H1 (cell line): ENCODE measurements around the gene FRMD4B. TPM values are rescaled to one million over a fixed set of nuclear protein-coding genes. Genes with fewer than 3 reads are reported as not detected.

Experiments used
- CTCF ChIA-PET: fragments of 300-600 bp; sonication (Branson Sonifier 250); formaldehyde crosslinking; loops from one replicate; lab custom pipeline; 2021; ENCODE audit not compliant: partially characterized antibody; lab: Charles Lee
- POLR2A ChIA-PET: fragments of 300-600 bp; sonication (Branson Sonifier 250); formaldehyde crosslinking; loops from one replicate; lab custom pipeline; 2021; ENCODE audit warnings: inconsistent platforms; ENCODE audit not compliant: partially characterized antibody; lab: Charles Lee
- DNase-seq, 2 experiments: peaks; one replicate each; pipeline versions ENCODE4 v3.0.0 to v3.0.0-alpha.2; 2010 to 2022; ENCODE audit warnings: low spot score in 2 of 2, low read depth in 1 of 2, mixed read lengths in 1 of 2
- FAIRE-seq: peaks from 2 replicates; lab custom pipeline; 2011; peaks lifted over from hg19 to GRCh38; lab: Jason Lieb, UNC
- H2AFZ ChIP-seq: 2 replicates; pipeline ENCODE4 v1.8.1; 2012; ENCODE audit warnings: low read length, inconsistent platforms
- H2AK5ac ChIP-seq: 2 replicates; pipeline ENCODE4 v1.6.1; 2013; ENCODE audit warnings: low read depth, low read length
- H2BK120ac ChIP-seq: replicated peaks from 2 replicates; pipeline ENCODE3; 2013; ENCODE audit warnings: low read depth, low read length, inconsistent platforms
- H2BK12ac ChIP-seq: 2 replicates; pipeline ENCODE4 v1.6.1; 2013; ENCODE audit warnings: low read depth, low read length
- H2BK15ac ChIP-seq: 2 replicates; pipeline ENCODE4 v1.6.1; 2013; ENCODE audit warnings: low read length
- H2BK20ac ChIP-seq: 2 replicates; pipeline ENCODE4 v1.6.1; 2013; ENCODE audit warnings: low read length
- H2BK5ac ChIP-seq: 2 replicates; pipeline ENCODE4 v1.6.1; 2013; ENCODE audit warnings: low read depth, low read length
- H3K14ac ChIP-seq: 2 replicates; pipeline ENCODE4 v1.6.1; 2013; ENCODE audit warnings: inconsistent platforms; ENCODE audit not compliant: insufficient read length
- H3K18ac ChIP-seq: 2 replicates; pipeline ENCODE4 v1.6.1; 2013; ENCODE audit warnings: low read length; ENCODE audit errors: extremely low read depth
- H3K23ac ChIP-seq: 2 replicates; pipeline ENCODE4 v1.6.1; 2013; ENCODE audit warnings: inconsistent platforms; ENCODE audit not compliant: insufficient read length
- H3K23me2 ChIP-seq: 2 replicates; pipeline ENCODE4 v1.6.1; 2013; ENCODE audit warnings: low read depth, low read length
- H3K27ac ChIP-seq: 2 replicates; pipeline ENCODE4 v1.6.1; 2011; ENCODE audit warnings: low read depth, low read length, inconsistent platforms
- H3K27me3 ChIP-seq, 4 experiments: replicated peaks in 1 of 4; 1 replicate in 1 of 4; 2 replicates in 3 of 4; pipeline versions ENCODE4 v1.6.1 to v1.8.1; 2011 to 2013; ENCODE audit warnings: low read length in 3 of 4, mild to moderate bottlenecking in 3 of 4, inconsistent platforms in 2 of 4, mixed read lengths in 2 of 4, moderate library complexity in 1 of 4; ENCODE audit not compliant: control insufficient read depth in 3 of 4, insufficient read depth in 3 of 4; ENCODE audit errors: extremely low read depth in 1 of 4
- H3K36me3 ChIP-seq, 4 experiments: 2 replicates each; pipeline versions ENCODE4 v1.6.1 to v1.8.1; 2011 to 2013; ENCODE audit warnings: mild to moderate bottlenecking in 4 of 4, low read length in 3 of 4, moderate library complexity in 2 of 4, control low read depth in 1 of 4, inconsistent platforms in 1 of 4; ENCODE audit not compliant: insufficient read depth in 4 of 4, control insufficient read depth in 2 of 4
- H3K4ac ChIP-seq: replicated peaks from 2 replicates; pipeline ENCODE3; 2013; ENCODE audit warnings: low read length, low read depth, mixed read lengths, inconsistent platforms; ENCODE audit not compliant: insufficient read length
- H3K4me1 ChIP-seq, 4 experiments: replicated peaks in 1 of 4; 1 replicate in 1 of 4; 2 replicates in 3 of 4; pipeline versions ENCODE4 v1.6.1 to v1.8.1; 2011 to 2013; ENCODE audit warnings: low read length in 3 of 4, inconsistent platforms in 2 of 4, mixed read lengths in 1 of 4; ENCODE audit not compliant: insufficient read depth in 4 of 4, control insufficient read depth in 3 of 4
- H3K4me2 ChIP-seq, 2 experiments: 2 replicates each; pipeline versions ENCODE4 v1.6.1 to v1.8.1; 2011 to 2013; ENCODE audit warnings: low read depth in 2 of 2, low read length in 2 of 2, control low read depth in 1 of 2, inconsistent platforms in 1 of 2, mild to moderate bottlenecking in 1 of 2; ENCODE audit not compliant: insufficient read depth in 1 of 2
- H3K4me3 ChIP-seq, 4 experiments: fragments of 200-600, 300-600 bp in 1 of 4; sonication (generic), shearing (Covaris generic), sonication (Bioruptor Twin) in 1 of 4; 2 replicates each; pipeline versions ENCODE4 v1.5.1 to v1.8.1; 2011 to 2016; ENCODE audit warnings: low read length in 4 of 4, low read depth in 3 of 4, control low read depth in 2 of 4, inconsistent platforms in 2 of 4, mild to moderate bottlenecking in 2 of 4, mixed read lengths in 1 of 4, moderate library complexity in 1 of 4; ENCODE audit not compliant: insufficient read depth in 2 of 4; ENCODE audit errors: extremely low read depth in 1 of 4
- H3K56ac ChIP-seq: replicated peaks from 2 replicates; pipeline ENCODE3; 2013; ENCODE audit warnings: low read depth, mild to moderate bottlenecking, mixed read lengths, low read length, inconsistent platforms; ENCODE audit not compliant: insufficient read length
- H3K79me1 ChIP-seq: 2 replicates; pipeline ENCODE4 v1.6.1; 2013; ENCODE audit warnings: low read depth, low read length, control low read depth
- H3K79me2 ChIP-seq, 2 experiments: 2 replicates each; pipeline versions ENCODE4 v1.6.1 to v1.8.1; 2012 to 2013; ENCODE audit warnings: low read length in 2 of 2, mild to moderate bottlenecking in 2 of 2, inconsistent platforms in 1 of 2; ENCODE audit not compliant: insufficient read depth in 2 of 2, control insufficient read depth in 1 of 2
- H3K9ac ChIP-seq, 4 experiments: replicated peaks in 1 of 4; 1 replicate in 1 of 4; 2 replicates in 3 of 4; pipeline versions ENCODE4 v1.6.1 to v1.8.1; 2011 to 2013; ENCODE audit warnings: low read depth in 3 of 4, low read length in 3 of 4, control low read depth in 2 of 4, mild to moderate bottlenecking in 2 of 4, moderate library complexity in 2 of 4, inconsistent platforms in 1 of 4; ENCODE audit errors: extremely low read depth in 1 of 4
- H3K9me3 ChIP-seq, 2 experiments: 2 replicates each; pipeline versions ENCODE4 v1.6.1 to v1.8.1; 2012 to 2013; ENCODE audit warnings: mild to moderate bottlenecking in 2 of 2, moderate library complexity in 2 of 2, control low read depth in 1 of 2, inconsistent platforms in 1 of 2, low read depth in 1 of 2, low read length in 1 of 2, mixed read lengths in 1 of 2; ENCODE audit not compliant: insufficient read depth in 2 of 2
- H4K20me1 ChIP-seq, 2 experiments: replicated peaks in 1 of 2; 2 replicates each; pipeline versions ENCODE3 to v1.8.1; 2011 to 2013; ENCODE audit warnings: inconsistent platforms in 2 of 2, low read length in 2 of 2, mild to moderate bottlenecking in 1 of 2; ENCODE audit not compliant: insufficient read depth in 2 of 2, control insufficient read depth in 1 of 2
- H4K5ac ChIP-seq: 2 replicates; pipeline ENCODE4 v1.6.1; 2013; ENCODE audit warnings: low read length, low read depth, mixed read lengths, inconsistent platforms; ENCODE audit not compliant: insufficient read length
- H4K8ac ChIP-seq: 2 replicates; pipeline ENCODE4 v1.8.0; 2013; ENCODE audit warnings: mild to moderate bottlenecking, moderate library complexity, low read length, inconsistent platforms; ENCODE audit not compliant: insufficient read depth; ENCODE audit errors: extremely low read depth
- H4K91ac ChIP-seq: replicated peaks from 2 replicates; pipeline ENCODE3; 2013; ENCODE audit warnings: low read length, mixed read lengths, inconsistent platforms; ENCODE audit not compliant: insufficient read length
- ATF3 ChIP-seq: IDR thresholded peaks from 2 replicates; pipeline ENCODE4 v1.6.1; 2011; ENCODE audit warnings: low read depth, mild to moderate bottlenecking, low read length; ENCODE audit not compliant: insufficient read depth
- BACH1 ChIP-seq: IDR thresholded peaks from 2 replicates; pipeline ENCODE4 v1.6.1; 2012; ENCODE audit warnings: low read length, improper control_type of control experiment
- CREB1 ChIP-seq: IDR thresholded peaks from 2 replicates; pipeline ENCODE4 v1.6.1; 2012; ENCODE audit warnings: inconsistent platforms
- E2F6 ChIP-seq: IDR thresholded peaks from 2 replicates; pipeline ENCODE4 v1.6.1; 2012; ENCODE audit warnings: inconsistent platforms
- EGR1 ChIP-seq: IDR thresholded peaks from 2 replicates; pipeline ENCODE4 v1.6.1; 2011; ENCODE audit warnings: low read depth, low read length, borderline replicate concordance
- EZH2 ChIP-seq: fragments of 200-600 bp; sonication (generic); IDR thresholded peaks from 2 replicates; pipeline ENCODE4 v1.7.1; 2012; ENCODE audit warnings: low read depth, mild to moderate bottlenecking, moderate library complexity, low read length, inconsistent platforms; ENCODE audit not compliant: severe bottlenecking
- POLR2A ChIP-seq, 2 experiments: IDR thresholded peaks; 1 replicate in 1 of 2; 2 replicates in 1 of 2; pipeline ENCODE4 v1.6.1; 2011; ENCODE audit warnings: low read depth in 2 of 2, low read length in 2 of 2, mild to moderate bottlenecking in 2 of 2; ENCODE audit errors: control extremely low read depth in 1 of 2
- POU5F1 ChIP-seq: IDR thresholded peaks from 2 replicates; pipeline ENCODE4 v1.6.1; 2011; ENCODE audit warnings: low read depth, mild to moderate bottlenecking, low read length, moderate library complexity
- RXRA ChIP-seq: IDR thresholded peaks from 2 replicates; pipeline ENCODE4 v1.6.1; 2011; ENCODE audit warnings: low read depth, mild to moderate bottlenecking, low read length, moderate library complexity; ENCODE audit not compliant: insufficient read depth
- SP1 ChIP-seq: IDR thresholded peaks from 2 replicates; pipeline ENCODE4 v1.6.1; 2011; ENCODE audit warnings: low read depth, low read length
- SRF ChIP-seq: IDR thresholded peaks from 2 replicates; pipeline ENCODE4 v1.6.1; 2011; ENCODE audit warnings: mild to moderate bottlenecking, low read depth, low read length, moderate library complexity
- YY1 ChIP-seq: IDR thresholded peaks from 2 replicates; pipeline ENCODE4 v1.6.1; 2011; ENCODE audit warnings: low read depth, mild to moderate bottlenecking, low read length
- ZNF274 ChIP-seq: IDR thresholded peaks from 2 replicates; pipeline ENCODE4 v1.7.0; 2012; ENCODE audit warnings: low read length, borderline replicate concordance; ENCODE audit errors: extremely low read depth
- WGBS, 2 experiments: shearing (Covaris generic) in 1 of 2; methylation state at CpG; one replicate each; pipeline versions ENCODE4 v1.1.6 to v1.1.7; 2013 to 2015; ENCODE audit warnings: low lambda C conversion rate in 2 of 2, mixed read lengths in 2 of 2, inconsistent platforms in 1 of 2, low coverage in 1 of 2, missing lambda C conversion rate in 1 of 2; ENCODE audit not compliant: insufficient replicate concordance in 2 of 2, insufficient coverage in 1 of 2, insufficient read length in 1 of 2; ENCODE audit errors: extremely low coverage in 1 of 2, missing lambda C conversion rate in 1 of 2; 5-methylcytosine and 5-hydroxymethylcytosine counted together
- polyA plus RNA-seq, 7 experiments: library from polyadenylated mRNA; depleted of rRNA in 3 of 7; stranded (reverse) in 5 of 7; unstranded in 2 of 7; fragments of >200 nt in 5 of 7; fragments of 200-250 nt in 2 of 7; gene quantifications; 1 replicate in 5 of 7; 2 replicates in 1 of 7; 4 replicates in 1 of 7; pipeline versions ENCODE4 v1.2.1 to v1.2.3, GENCODE V29; 2011 to 2013; ENCODE audit warnings: missing spikeins in 2 of 7, mixed read lengths in 2 of 7
- total RNA-seq: library from RNA; stranded (reverse); fragmentation: NEBNext Ultra II Directional; extraction: Animal tissue kit (Norgen Biotek cat#: 25700); gene quantifications from 2 replicates; pipeline ENCODE4 v1.2.1, GENCODE V29; 2021

FRMD4B gene
- total and polyA plus RNA-seq, 2 of the 8 experiments (the other 6 are each of a cell fraction or from before 2014, with no cell fraction given) = 2.7 to 7.2 TPM

- no peak overlapping the region for H2AFZ ChIP-seq
- no peak overlapping the region for H2BK120ac ChIP-seq
- no peak overlapping the region for H3K4me2 ChIP-seq
- H2AK5ac ChIP-seq = no peak overlapping the region
- no peaks in the 10 kb centered on the region for H4K20me1 ChIP-seq
- no peak overlapping the region for H4K5ac ChIP-seq
- no peak overlapping the region for H4K91ac ChIP-seq
- no peak overlapping the region for H3K18ac ChIP-seq
- H3K9ac ChIP-seq = no peak overlapping the region
- H3K27me3 ChIP-seq = no peaks in the 10 kb centered on the region; a peak in 1 of 7 replicates
- H3K9me3 ChIP-seq = no peaks in the 10 kb centered on the region; a peak in 1 of 4 replicates
- no peaks in the 10 kb centered on the region for H3K79me1 ChIP-seq
- H3K27ac ChIP-seq = no peak overlapping the region
- WGBS, 2 experiments = 66% methylated on average over 5 of the region's 5 CpGs; no CpG with 5 or more reads in 1 of the 2 experiments
- no peaks in the 10 kb centered on the region for H3K36me3 ChIP-seq
- no peaks in the 10 kb centered on the region for H3K79me2 ChIP-seq
- no peak overlapping the region for H4K8ac ChIP-seq
- no peaks in the 10 kb centered on the region for H3K23me2 ChIP-seq
- FAIRE-seq = no peak
- DNase-seq = no peak
- no peak overlapping the region for H2BK20ac ChIP-seq
- POLR2A ChIA-PET = no interaction called here
- no peak overlapping the region for H2BK5ac ChIP-seq
- no peak overlapping the region for H2BK15ac ChIP-seq
- peaks cover 0 to 10% (median 5%) of the 10 kb centered on the region in 4 experiments; a peak in 3 of 7 replicates for H3K4me1 ChIP-seq
- H3K14ac ChIP-seq = no peak overlapping the region
- CTCF ChIA-PET = interaction anchor here (0.7 to 0.8 kb wide), 3 partner anchors 9 to 260 kb away, joined by 3 to 4 read pairs (median 3); no protein-coding TSS in a partner anchor
- no peak overlapping the region for H3K4me3 ChIP-seq
- no peak overlapping the region for H3K23ac ChIP-seq
- H3K56ac ChIP-seq = no peak overlapping the region
- H3K4ac ChIP-seq = no peak overlapping the region
- H2BK12ac ChIP-seq = no peak overlapping the region
- TF ChIP-seq E2F6 (no peak), BACH1 (no peak), SRF (no peak), EGR1 (no peak), ATF3 (no peak), POU5F1 (no peak), RXRA (no peak), SP1 (no peak), ZNF274 (no peak), YY1 (no peak), EZH2 (no peak), CREB1 (no peak), POLR2A (IDR thresholded peaks at IDR 0.05; ENCODE audit: control extremely low read depth in 1 of 2, low read depth in 2 of 2, low read length in 2 of 2) (no peak)
These were observed 102.4 kb downstream of the FRMD4B start for GRCh38 chr3:69283496-69283895.
